Measurements from ENCODE around the gene BMAL2. TPM values are rescaled to one million over a fixed set of nuclear protein-coding genes. Genes with fewer than 3 reads are reported as not detected.

Gene BMAL2
- total and polyA plus RNA-seq, 7 donors, result 2.4 to 6.2 (median 4.2) TPM

DNA sequence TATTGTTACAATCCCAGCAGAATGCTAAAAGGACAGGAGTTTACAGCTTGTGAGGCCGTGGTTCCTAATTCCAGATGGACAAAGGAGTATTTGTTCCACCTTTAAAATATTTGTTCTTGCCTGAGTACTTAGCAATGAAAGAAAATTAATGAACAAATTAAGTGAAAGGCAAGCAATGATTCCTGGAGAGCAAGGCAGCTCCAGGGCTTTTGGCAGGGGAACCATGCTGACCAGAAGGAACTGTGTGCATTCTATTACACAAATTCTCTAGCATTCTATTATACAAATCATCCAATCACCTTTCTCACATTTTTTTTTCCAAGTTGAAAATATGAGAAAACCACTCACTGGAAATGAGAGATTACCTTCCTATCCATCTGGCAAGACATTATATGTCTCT is 1.8 kb upstream of the BMAL2 start:
- no peaks in the 10 kb centered on the region for H3K27me3 ChIP-seq
- 28 to 77% methylated on average over 1 of the region's 1 CpG for WGBS, 2 donors
- no peak overlapping the region for H3K4me3 ChIP-seq
- intact Hi-C loops (cut with DNase I), result no loop called here
- TF ChIP-seq EP300 (IDR thresholded peaks at IDR 0.05), result no peak
- TF ChIP-seq, protein P1, sequence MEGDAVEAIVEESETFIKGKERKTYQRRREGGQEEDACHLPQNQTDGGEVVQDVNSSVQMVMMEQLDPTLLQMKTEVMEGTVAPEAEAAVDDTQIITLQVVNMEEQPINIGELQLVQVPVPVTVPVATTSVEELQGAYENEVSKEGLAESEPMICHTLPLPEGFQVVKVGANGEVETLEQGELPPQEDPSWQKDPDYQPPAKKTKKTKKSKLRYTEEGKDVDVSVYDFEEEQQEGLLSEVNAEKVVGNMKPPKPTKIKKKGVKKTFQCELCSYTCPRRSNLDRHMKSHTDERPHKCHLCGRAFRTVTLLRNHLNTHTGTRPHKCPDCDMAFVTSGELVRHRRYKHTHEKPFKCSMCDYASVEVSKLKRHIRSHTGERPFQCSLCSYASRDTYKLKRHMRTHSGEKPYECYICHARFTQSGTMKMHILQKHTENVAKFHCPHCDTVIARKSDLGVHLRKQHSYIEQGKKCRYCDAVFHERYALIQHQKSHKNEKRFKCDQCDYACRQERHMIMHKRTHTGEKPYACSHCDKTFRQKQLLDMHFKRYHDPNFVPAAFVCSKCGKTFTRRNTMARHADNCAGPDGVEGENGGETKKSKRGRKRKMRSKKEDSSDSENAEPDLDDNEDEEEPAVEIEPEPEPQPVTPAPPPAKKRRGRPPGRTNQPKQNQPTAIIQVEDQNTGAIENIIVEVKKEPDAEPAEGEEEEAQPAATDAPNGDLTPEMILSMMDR (IDR thresholded peaks at IDR 0.05), result no peak
- no peak for TF ChIP-seq POLR2AphosphoS5 (IDR thresholded peaks at IDR 0.05)
- no peak for TF ChIP-seq POLR2A (IDR thresholded peaks at IDR 0.05)
- peaks cover 0 to 18% (median 3%) of the 10 kb centered on the region in 4 donors for H3K36me3 ChIP-seq
- H3K4me1 ChIP-seq, result peaks cover 0 to 29% (median 18%) of the 10 kb centered on the region in 4 donors
- no peak for DNase-seq
- H3K9me3 ChIP-seq, result no peaks in the 10 kb centered on the region
- H3K27ac ChIP-seq, result peak overlapping the region; percentile 53 to 78 (median 64)

GRCh38 chr12:27331291-27331926 is 1.2 kb upstream of the BMAL2 start:
- 33 to 43% methylated on average over 7 of the region's 7 CpGs for WGBS, 2 donors
- H3K27ac ChIP-seq, result peak overlapping the region; percentile 53 to 78 (median 64)
- peaks cover 0 to 29% (median 18%) of the 10 kb centered on the region in 4 donors for H3K4me1 ChIP-seq
- TF ChIP-seq POLR2A (IDR thresholded peaks at IDR 0.05) (no peak), POLR2AphosphoS5 (IDR thresholded peaks at IDR 0.05) (peak in 2 of 4 donors; percentile 39 to 66)
- no peak for DNase-seq
- H3K36me3 ChIP-seq, result peaks cover 0 to 13% (median 3%) of the 10 kb centered on the region in 4 donors
- no peak overlapping the region for H3K4me3 ChIP-seq
- no peaks in the 10 kb centered on the region for H3K27me3 ChIP-seq
- intact Hi-C loops (cut with DNase I), result no loop called here
- no peaks in the 10 kb centered on the region for H3K9me3 ChIP-seq

DNA sequence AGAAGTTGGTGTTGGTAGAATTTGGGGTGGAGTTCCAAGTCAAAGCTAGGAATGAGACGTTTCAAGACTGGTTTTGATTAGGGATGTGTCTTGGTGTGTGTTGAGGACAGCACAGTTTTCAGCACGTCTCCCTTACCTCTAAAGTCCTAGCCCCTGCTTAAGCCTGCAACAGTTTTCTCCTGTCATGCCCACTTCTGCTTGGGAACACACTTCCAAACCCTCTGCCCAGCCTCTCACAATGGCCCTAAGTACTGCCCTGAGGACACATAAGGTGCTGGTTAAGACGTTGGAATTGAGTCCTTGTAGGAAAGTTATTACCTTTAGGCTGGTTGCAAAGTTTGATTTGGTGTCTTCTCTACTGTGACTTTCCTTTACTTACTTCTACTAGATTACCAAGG is 710 bp upstream of the BMAL2 start:
- Histone ChIP-seq H3K27me3 (no peaks in the 10 kb centered on the region), H3K27ac (peak overlapping the region; percentile 53 to 78 (median 64)), H3K4me1 (peaks cover 0 to 29% (median 18%) of the 10 kb centered on the region in 4 donors), H3K36me3 (peaks cover 0 to 8% (median 1%) of the 10 kb centered on the region in 4 donors), H3K4me3 (peak overlapping the region in 2 of 4 donors; percentile 72 to 85), H3K9me3 (no peaks in the 10 kb centered on the region)
- intact Hi-C loops (cut with DNase I), result no loop called here
- TF ChIP-seq, protein P1 (IDR thresholded peaks at IDR 0.05), result no peak
- TF ChIP-seq EP300 (IDR thresholded peaks at IDR 0.05), result no peak
- TF ChIP-seq POLR2A (IDR thresholded peaks at IDR 0.05), result no peak
- no peak for TF ChIP-seq POLR2AphosphoS5 (IDR thresholded peaks at IDR 0.05)
- 28 to 40% methylated on average over 3 of the region's 3 CpGs for WGBS, 2 donors
- DNase-seq, result no peak

DNA sequence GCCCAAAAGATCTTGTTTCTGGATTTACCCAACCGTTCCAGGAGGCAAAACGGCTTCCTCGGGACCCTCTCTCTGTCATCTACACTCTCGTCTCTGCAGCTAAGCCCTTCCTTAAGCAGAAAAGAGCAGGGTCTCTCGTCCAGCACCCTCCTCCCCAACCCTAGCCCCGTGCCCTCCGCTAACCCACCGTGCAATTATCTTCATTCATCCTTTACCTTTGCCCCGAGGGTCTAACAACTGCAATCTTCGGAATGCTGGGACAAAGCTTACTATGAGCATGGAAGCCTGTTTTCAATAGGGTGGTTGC is 276 bp upstream of the BMAL2 start:
- DNase-seq, result no peak
- WGBS, 2 donors, result 7 to 15% methylated on average over 10 of the region's 10 CpGs
- Histone ChIP-seq H3K4me1 (peaks cover 0 to 29% (median 18%) of the 10 kb centered on the region in 4 donors), H3K27ac (peak overlapping the region in 3 of 4 donors; percentile 64 to 78 (median 67)), H3K9me3 (no peaks in the 10 kb centered on the region), H3K4me3 (peak overlapping the region; percentile 36 to 85 (median 68)), H3K36me3 (peaks cover 0 to 3% (median 0%) of the 10 kb centered on the region in 4 donors), H3K27me3 (no peaks in the 10 kb centered on the region)
- intact Hi-C loops (cut with DNase I), result no loop called here
- TF ChIP-seq EP300 (IDR thresholded peaks at IDR 0.05) (no peak), POLR2A (IDR thresholded peaks at IDR 0.05) (no peak), POLR2AphosphoS5 (IDR thresholded peaks at IDR 0.05) (no peak)
- TF ChIP-seq, protein P1 (IDR thresholded peaks at IDR 0.05), result no peak

GRCh38 chr12:27333403-27334009 is 870 bp downstream of the BMAL2 start:
- H3K9me3 ChIP-seq, result no peaks in the 10 kb centered on the region
- peak overlapping the region; percentile 36 to 85 (median 68) for H3K4me3 ChIP-seq
- TF ChIP-seq POLR2AphosphoS5 (IDR thresholded peaks at IDR 0.05), result no peak
- TF ChIP-seq, protein P1 (IDR thresholded peaks at IDR 0.05), result no peak
- peak overlapping the region; percentile 31 to 78 (median 66) for H3K27ac ChIP-seq
- intact Hi-C loops (cut with DNase I), result no loop called here
- WGBS, 2 donors, result 1% methylated on average over 40 of the region's 40 CpGs
- H3K4me1 ChIP-seq, result peaks cover 0 to 29% (median 18%) of the 10 kb centered on the region in 4 donors
- no peaks in the 10 kb centered on the region for H3K36me3 ChIP-seq
- DNase-seq, result peak; percentile 67
- H3K27me3 ChIP-seq, result no peaks in the 10 kb centered on the region

Measured in sigmoid colon (tissue), 7 donors.